H1 (cell line): ENCODE data around the gene CELSR3. TPM values are rescaled to one million over a fixed set of nuclear protein-coding genes. Genes with fewer than 3 reads are reported as not detected.

Experiments
- CTCF ChIA-PET: fragments of 300-600 bp; sonication (Branson Sonifier 250); formaldehyde crosslinking; loops from one replicate; lab custom pipeline; 2021; ENCODE audit not compliant: partially characterized antibody; lab: Charles Lee
- POLR2A ChIA-PET: fragments of 300-600 bp; sonication (Branson Sonifier 250); formaldehyde crosslinking; loops from one replicate; lab custom pipeline; 2021; ENCODE audit warnings: inconsistent platforms; ENCODE audit not compliant: partially characterized antibody; lab: Charles Lee
- DNase-seq, 2 experiments: peaks; one replicate each; pipeline versions ENCODE4 v3.0.0 to v3.0.0-alpha.2; 2010 to 2022; ENCODE audit warnings: low spot score in 2 of 2, low read depth in 1 of 2, mixed read lengths in 1 of 2
- FAIRE-seq: peaks from 2 replicates; lab custom pipeline; 2011; peaks lifted over from hg19 to GRCh38; lab: Jason Lieb, UNC
- H2AFZ ChIP-seq: 2 replicates; pipeline ENCODE4 v1.8.1; 2012; ENCODE audit warnings: low read length, inconsistent platforms
- H2AK5ac ChIP-seq: 2 replicates; pipeline ENCODE4 v1.6.1; 2013; ENCODE audit warnings: low read depth, low read length
- H2BK120ac ChIP-seq: replicated peaks from 2 replicates; pipeline ENCODE3; 2013; ENCODE audit warnings: low read depth, low read length, inconsistent platforms
- H2BK12ac ChIP-seq: 2 replicates; pipeline ENCODE4 v1.6.1; 2013; ENCODE audit warnings: low read depth, low read length
- H2BK15ac ChIP-seq: 2 replicates; pipeline ENCODE4 v1.6.1; 2013; ENCODE audit warnings: low read length
- H2BK20ac ChIP-seq: 2 replicates; pipeline ENCODE4 v1.6.1; 2013; ENCODE audit warnings: low read length
- H2BK5ac ChIP-seq: 2 replicates; pipeline ENCODE4 v1.6.1; 2013; ENCODE audit warnings: low read depth, low read length
- H3K14ac ChIP-seq: 2 replicates; pipeline ENCODE4 v1.6.1; 2013; ENCODE audit warnings: inconsistent platforms; ENCODE audit not compliant: insufficient read length
- H3K18ac ChIP-seq: 2 replicates; pipeline ENCODE4 v1.6.1; 2013; ENCODE audit warnings: low read length; ENCODE audit errors: extremely low read depth
- H3K23ac ChIP-seq: 2 replicates; pipeline ENCODE4 v1.6.1; 2013; ENCODE audit warnings: inconsistent platforms; ENCODE audit not compliant: insufficient read length
- H3K23me2 ChIP-seq: 2 replicates; pipeline ENCODE4 v1.6.1; 2013; ENCODE audit warnings: low read depth, low read length
- H3K27ac ChIP-seq: 2 replicates; pipeline ENCODE4 v1.6.1; 2011; ENCODE audit warnings: low read depth, low read length, inconsistent platforms
- H3K27me3 ChIP-seq, 4 experiments: replicated peaks in 1 of 4; 1 replicate in 1 of 4; 2 replicates in 3 of 4; pipeline versions ENCODE4 v1.6.1 to v1.8.1; 2011 to 2013; ENCODE audit warnings: low read length in 3 of 4, mild to moderate bottlenecking in 3 of 4, inconsistent platforms in 2 of 4, mixed read lengths in 2 of 4, moderate library complexity in 1 of 4; ENCODE audit not compliant: control insufficient read depth in 3 of 4, insufficient read depth in 3 of 4; ENCODE audit errors: extremely low read depth in 1 of 4
- H3K36me3 ChIP-seq, 4 experiments: 2 replicates each; pipeline versions ENCODE4 v1.6.1 to v1.8.1; 2011 to 2013; ENCODE audit warnings: mild to moderate bottlenecking in 4 of 4, low read length in 3 of 4, moderate library complexity in 2 of 4, control low read depth in 1 of 4, inconsistent platforms in 1 of 4; ENCODE audit not compliant: insufficient read depth in 4 of 4, control insufficient read depth in 2 of 4
- H3K4ac ChIP-seq: replicated peaks from 2 replicates; pipeline ENCODE3; 2013; ENCODE audit warnings: low read length, low read depth, mixed read lengths, inconsistent platforms; ENCODE audit not compliant: insufficient read length
- H3K4me1 ChIP-seq, 4 experiments: replicated peaks in 1 of 4; 1 replicate in 1 of 4; 2 replicates in 3 of 4; pipeline versions ENCODE4 v1.6.1 to v1.8.1; 2011 to 2013; ENCODE audit warnings: low read length in 3 of 4, inconsistent platforms in 2 of 4, mixed read lengths in 1 of 4; ENCODE audit not compliant: insufficient read depth in 4 of 4, control insufficient read depth in 3 of 4
- H3K4me2 ChIP-seq, 2 experiments: 2 replicates each; pipeline versions ENCODE4 v1.6.1 to v1.8.1; 2011 to 2013; ENCODE audit warnings: low read depth in 2 of 2, low read length in 2 of 2, control low read depth in 1 of 2, inconsistent platforms in 1 of 2, mild to moderate bottlenecking in 1 of 2; ENCODE audit not compliant: insufficient read depth in 1 of 2
- H3K4me3 ChIP-seq, 4 experiments: fragments of 200-600, 300-600 bp in 1 of 4; sonication (generic), shearing (Covaris generic), sonication (Bioruptor Twin) in 1 of 4; 2 replicates each; pipeline versions ENCODE4 v1.5.1 to v1.8.1; 2011 to 2016; ENCODE audit warnings: low read length in 4 of 4, low read depth in 3 of 4, control low read depth in 2 of 4, inconsistent platforms in 2 of 4, mild to moderate bottlenecking in 2 of 4, mixed read lengths in 1 of 4, moderate library complexity in 1 of 4; ENCODE audit not compliant: insufficient read depth in 2 of 4; ENCODE audit errors: extremely low read depth in 1 of 4
- H3K56ac ChIP-seq: replicated peaks from 2 replicates; pipeline ENCODE3; 2013; ENCODE audit warnings: low read depth, mild to moderate bottlenecking, mixed read lengths, low read length, inconsistent platforms; ENCODE audit not compliant: insufficient read length
- H3K79me1 ChIP-seq: 2 replicates; pipeline ENCODE4 v1.6.1; 2013; ENCODE audit warnings: low read depth, low read length, control low read depth
- H3K79me2 ChIP-seq, 2 experiments: 2 replicates each; pipeline versions ENCODE4 v1.6.1 to v1.8.1; 2012 to 2013; ENCODE audit warnings: low read length in 2 of 2, mild to moderate bottlenecking in 2 of 2, inconsistent platforms in 1 of 2; ENCODE audit not compliant: insufficient read depth in 2 of 2, control insufficient read depth in 1 of 2
- H3K9ac ChIP-seq, 4 experiments: replicated peaks in 1 of 4; 1 replicate in 1 of 4; 2 replicates in 3 of 4; pipeline versions ENCODE4 v1.6.1 to v1.8.1; 2011 to 2013; ENCODE audit warnings: low read depth in 3 of 4, low read length in 3 of 4, control low read depth in 2 of 4, mild to moderate bottlenecking in 2 of 4, moderate library complexity in 2 of 4, inconsistent platforms in 1 of 4; ENCODE audit errors: extremely low read depth in 1 of 4
- H3K9me3 ChIP-seq, 2 experiments: 2 replicates each; pipeline versions ENCODE4 v1.6.1 to v1.8.1; 2012 to 2013; ENCODE audit warnings: mild to moderate bottlenecking in 2 of 2, moderate library complexity in 2 of 2, control low read depth in 1 of 2, inconsistent platforms in 1 of 2, low read depth in 1 of 2, low read length in 1 of 2, mixed read lengths in 1 of 2; ENCODE audit not compliant: insufficient read depth in 2 of 2
- H4K20me1 ChIP-seq, 2 experiments: replicated peaks in 1 of 2; 2 replicates each; pipeline versions ENCODE3 to v1.8.1; 2011 to 2013; ENCODE audit warnings: inconsistent platforms in 2 of 2, low read length in 2 of 2, mild to moderate bottlenecking in 1 of 2; ENCODE audit not compliant: insufficient read depth in 2 of 2, control insufficient read depth in 1 of 2
- H4K5ac ChIP-seq: 2 replicates; pipeline ENCODE4 v1.6.1; 2013; ENCODE audit warnings: low read length, low read depth, mixed read lengths, inconsistent platforms; ENCODE audit not compliant: insufficient read length
- H4K8ac ChIP-seq: 2 replicates; pipeline ENCODE4 v1.8.0; 2013; ENCODE audit warnings: mild to moderate bottlenecking, moderate library complexity, low read length, inconsistent platforms; ENCODE audit not compliant: insufficient read depth; ENCODE audit errors: extremely low read depth
- H4K91ac ChIP-seq: replicated peaks from 2 replicates; pipeline ENCODE3; 2013; ENCODE audit warnings: low read length, mixed read lengths, inconsistent platforms; ENCODE audit not compliant: insufficient read length
- POLR2A ChIP-seq, 2 experiments: IDR thresholded peaks; 1 replicate in 1 of 2; 2 replicates in 1 of 2; pipeline ENCODE4 v1.6.1; 2011; ENCODE audit warnings: low read depth in 2 of 2, low read length in 2 of 2, mild to moderate bottlenecking in 2 of 2; ENCODE audit errors: control extremely low read depth in 1 of 2
- POLR2AphosphoS5 ChIP-seq: IDR thresholded peaks from 2 replicates; pipeline ENCODE4 v1.6.1; 2011; ENCODE audit warnings: low read depth, low read length
- SP1 ChIP-seq: IDR thresholded peaks from 2 replicates; pipeline ENCODE4 v1.6.1; 2011; ENCODE audit warnings: low read depth, low read length
- WGBS, 2 experiments: shearing (Covaris generic) in 1 of 2; methylation state at CpG; one replicate each; pipeline versions ENCODE4 v1.1.6 to v1.1.7; 2013 to 2015; ENCODE audit warnings: low lambda C conversion rate in 2 of 2, mixed read lengths in 2 of 2, inconsistent platforms in 1 of 2, low coverage in 1 of 2, missing lambda C conversion rate in 1 of 2; ENCODE audit not compliant: insufficient replicate concordance in 2 of 2, insufficient coverage in 1 of 2, insufficient read length in 1 of 2; ENCODE audit errors: extremely low coverage in 1 of 2, missing lambda C conversion rate in 1 of 2; 5-methylcytosine and 5-hydroxymethylcytosine counted together
- polyA plus RNA-seq, 7 experiments: library from polyadenylated mRNA; depleted of rRNA in 3 of 7; stranded (reverse) in 5 of 7; unstranded in 2 of 7; fragments of >200 nt in 5 of 7; fragments of 200-250 nt in 2 of 7; gene quantifications; 1 replicate in 5 of 7; 2 replicates in 1 of 7; 4 replicates in 1 of 7; pipeline versions ENCODE4 v1.2.1 to v1.2.3, GENCODE V29; 2011 to 2013; ENCODE audit warnings: missing spikeins in 2 of 7, mixed read lengths in 2 of 7
- total RNA-seq: library from RNA; stranded (reverse); fragmentation: NEBNext Ultra II Directional; extraction: Animal tissue kit (Norgen Biotek cat#: 25700); gene quantifications from 2 replicates; pipeline ENCODE4 v1.2.1, GENCODE V29; 2021

CELSR3 gene
- total and polyA plus RNA-seq, 2 of the 8 experiments (the other 6 are each of a cell fraction or from before 2014, with no cell fraction given), result 11.6 to 29.5 TPM

- H4K5ac ChIP-seq, result no peak overlapping the region
- peaks cover 0 to 12% (median 1%) of the 10 kb centered on the region in 4 experiments; a peak in 4 of 8 replicates for H3K36me3 ChIP-seq
- H3K4me2 ChIP-seq, result peak overlapping the region in 1 of 2 experiments; percentile 77; a peak in 1 of 4 replicates
- H3K23ac ChIP-seq, result no peak overlapping the region
- H3K14ac ChIP-seq, result no peak overlapping the region
- no peak overlapping the region for H3K56ac ChIP-seq
- no peak overlapping the region for H3K27ac ChIP-seq
- H3K9ac ChIP-seq, result no peak overlapping the region
- H3K9me3 ChIP-seq, result no peaks in the 10 kb centered on the region
- 92% methylated on average over 4 of the region's 4 CpGs; no CpG with 5 or more reads in 1 of the 2 experiments for WGBS, 2 experiments
- no peak for TF ChIP-seq SP1
- peak; percentile 33; the same call in 1 of the 2 replicates for TF ChIP-seq POLR2AphosphoS5
- peak in 1 of 2 experiments; percentile 53; a peak in 2 of 3 replicates for TF ChIP-seq POLR2A (IDR thresholded peaks at IDR 0.05; ENCODE audit: control extremely low read depth in 1 of 2, low read depth in 2 of 2, low read length in 2 of 2)
- H4K91ac ChIP-seq, result no peak overlapping the region
- peaks cover 0 to 11% (median 7%) of the 10 kb centered on the region in 4 experiments; a peak in 5 of 7 replicates for H3K4me1 ChIP-seq
- peak overlapping the region; percentile 72; the same call in 1 of the 2 replicates for H2BK15ac ChIP-seq
- H3K79me2 ChIP-seq, result no peaks in the 10 kb centered on the region
- DNase-seq (no peak), FAIRE-seq (no peak)
- CTCF ChIA-PET, result interaction anchor here (0.9 to 5.2 kb wide), 12 partner anchors 10 to 357 kb away, joined by 3 to 27 read pairs (median 3); partner anchors contain the start of genes NCKIPSD, NDUFAF3, PRKAR2A and SLC26A6
- H2BK12ac ChIP-seq, result 0 out of 2 replicates have a peak overlapping the region, but pooled peaks have one; percentile 50
- H3K27me3 ChIP-seq, result 0 out of 7 replicates have a peak, but pooled peaks cover 0 to 4% (median 0%) of the 10 kb centered on the region in 4 experiments
- H2BK5ac ChIP-seq, result 0 out of 2 replicates have a peak overlapping the region, but pooled peaks have one; percentile 52
- H3K4me3 ChIP-seq, result no peak overlapping the region
- no peak overlapping the region for H3K4ac ChIP-seq
- H2BK20ac ChIP-seq, result no peak overlapping the region
- no peak overlapping the region for H2BK120ac ChIP-seq
- H2AK5ac ChIP-seq, result peak overlapping the region; percentile 86; the same call in 1 of the 2 replicates
- POLR2A ChIA-PET, result interaction anchor here (1.5 to 11.1 kb wide), 8 partner anchors 13 to 75 kb away, joined by 3 to 175 read pairs (median 42); partner anchors contain the start of genes NCKIPSD and SLC26A6
- peaks cover 5 to 12% of the 10 kb centered on the region in 2 experiments for H4K20me1 ChIP-seq
- no peak overlapping the region for H4K8ac ChIP-seq
- peaks cover 12% of the 10 kb centered on the region; the same call in 1 of the 2 replicates for H3K23me2 ChIP-seq
- H3K18ac ChIP-seq, result no peak overlapping the region
- H3K79me1 ChIP-seq, result peaks cover 2% of the 10 kb centered on the region; the same call in 1 of the 2 replicates
- no peak overlapping the region for H2AFZ ChIP-seq
Measured at GRCh38 chr3:48664929-48665328, 2.2 kb upstream of the CELSR3 start.
